GM13977 (cell line): ENCODE measurements around the gene CCT3.

Source experiments
- DNase-seq: peaks from one replicate; pipeline ENCODE4 v3.0.0; 2012; ENCODE audit warnings: low spot score
- in situ Hi-C: fragments of 300-500 bp; cut with MboI; formaldehyde crosslinking; loops from one replicate; pipeline ENCODE4 v1.12.0; 2022; ENCODE audit warnings: low sequenced_read_pairs, low pct_unique_long_range_greater_than_20kb, mixed read lengths, inconsistent platforms; ENCODE audit not compliant: unreplicated experiment
- TF ChIP-seq, protein P1 (sequence below): IDR thresholded peaks from 2 replicates; pipeline ENCODE4 v1.5.1; 2012; ENCODE audit warnings: mild to moderate bottlenecking, control low read depth; ENCODE audit not compliant: insufficient read depth; ENCODE audit errors: extremely low read depth, missing control alignments

The CCT3 gene

GRCh38 chr1:156368889-156369684 is 31.0 kb upstream of the CCT3 start, which contains the start of gene RHBG:
RHBG (plus strand) TSS chr1:156369211; CDS start chr1:156369250, 39 bp downstream.
- in situ Hi-C loops, result no loop called here
- no peak for DNase-seq
- TF ChIP-seq, protein P1, sequence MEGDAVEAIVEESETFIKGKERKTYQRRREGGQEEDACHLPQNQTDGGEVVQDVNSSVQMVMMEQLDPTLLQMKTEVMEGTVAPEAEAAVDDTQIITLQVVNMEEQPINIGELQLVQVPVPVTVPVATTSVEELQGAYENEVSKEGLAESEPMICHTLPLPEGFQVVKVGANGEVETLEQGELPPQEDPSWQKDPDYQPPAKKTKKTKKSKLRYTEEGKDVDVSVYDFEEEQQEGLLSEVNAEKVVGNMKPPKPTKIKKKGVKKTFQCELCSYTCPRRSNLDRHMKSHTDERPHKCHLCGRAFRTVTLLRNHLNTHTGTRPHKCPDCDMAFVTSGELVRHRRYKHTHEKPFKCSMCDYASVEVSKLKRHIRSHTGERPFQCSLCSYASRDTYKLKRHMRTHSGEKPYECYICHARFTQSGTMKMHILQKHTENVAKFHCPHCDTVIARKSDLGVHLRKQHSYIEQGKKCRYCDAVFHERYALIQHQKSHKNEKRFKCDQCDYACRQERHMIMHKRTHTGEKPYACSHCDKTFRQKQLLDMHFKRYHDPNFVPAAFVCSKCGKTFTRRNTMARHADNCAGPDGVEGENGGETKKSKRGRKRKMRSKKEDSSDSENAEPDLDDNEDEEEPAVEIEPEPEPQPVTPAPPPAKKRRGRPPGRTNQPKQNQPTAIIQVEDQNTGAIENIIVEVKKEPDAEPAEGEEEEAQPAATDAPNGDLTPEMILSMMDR, result no peak

- in situ Hi-C loops, result no loop called here
Observed at GRCh38 chr1:156368157-156368658, 30.1 kb upstream of the CCT3 start.

DNA sequence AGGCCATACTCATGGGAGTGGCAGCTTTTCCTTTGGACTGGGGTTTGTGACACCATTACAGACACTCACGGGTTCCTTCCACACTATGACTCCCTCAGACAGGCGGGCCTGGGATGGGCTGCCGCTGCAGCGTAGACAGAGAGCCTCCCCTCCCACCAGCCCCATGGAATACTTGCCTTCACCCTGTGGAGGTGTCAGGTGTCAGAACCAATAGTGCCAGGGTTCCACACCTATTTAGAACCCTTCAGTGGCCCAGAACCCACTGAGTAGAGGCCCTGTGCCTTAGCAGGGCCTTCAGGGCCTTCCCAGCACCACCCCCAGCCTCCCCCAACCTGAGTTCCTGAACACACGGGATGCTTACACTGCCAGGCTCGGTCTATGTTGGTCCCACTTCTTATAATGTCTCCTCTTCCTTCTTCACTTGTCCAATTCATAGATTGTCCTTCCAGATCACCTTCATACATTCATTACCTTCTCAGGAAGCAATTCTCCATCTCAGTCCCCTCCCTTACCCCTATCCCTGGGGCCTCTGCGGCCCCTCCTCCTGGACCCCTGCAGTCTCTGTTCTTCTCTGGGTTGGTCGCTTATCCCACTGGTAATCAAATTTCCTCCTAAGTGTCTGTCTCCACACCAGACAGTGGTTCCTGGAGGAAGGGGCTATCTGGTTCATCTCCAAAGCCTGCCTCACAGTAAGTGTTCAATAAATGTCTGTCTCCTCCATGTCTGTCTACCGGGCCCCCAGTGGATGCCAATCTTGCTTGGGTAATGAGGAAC is 29.5 kb upstream of the CCT3 start:
- in situ Hi-C loops, result no loop called here
- no peak for DNase-seq
- TF ChIP-seq, protein P1, result no peak

More at GRCh38 chr1:156368157-156368658, 30.1 kb upstream of the CCT3 start:
- TF ChIP-seq, protein P1, result no peak
- no peak for DNase-seq

DNA sequence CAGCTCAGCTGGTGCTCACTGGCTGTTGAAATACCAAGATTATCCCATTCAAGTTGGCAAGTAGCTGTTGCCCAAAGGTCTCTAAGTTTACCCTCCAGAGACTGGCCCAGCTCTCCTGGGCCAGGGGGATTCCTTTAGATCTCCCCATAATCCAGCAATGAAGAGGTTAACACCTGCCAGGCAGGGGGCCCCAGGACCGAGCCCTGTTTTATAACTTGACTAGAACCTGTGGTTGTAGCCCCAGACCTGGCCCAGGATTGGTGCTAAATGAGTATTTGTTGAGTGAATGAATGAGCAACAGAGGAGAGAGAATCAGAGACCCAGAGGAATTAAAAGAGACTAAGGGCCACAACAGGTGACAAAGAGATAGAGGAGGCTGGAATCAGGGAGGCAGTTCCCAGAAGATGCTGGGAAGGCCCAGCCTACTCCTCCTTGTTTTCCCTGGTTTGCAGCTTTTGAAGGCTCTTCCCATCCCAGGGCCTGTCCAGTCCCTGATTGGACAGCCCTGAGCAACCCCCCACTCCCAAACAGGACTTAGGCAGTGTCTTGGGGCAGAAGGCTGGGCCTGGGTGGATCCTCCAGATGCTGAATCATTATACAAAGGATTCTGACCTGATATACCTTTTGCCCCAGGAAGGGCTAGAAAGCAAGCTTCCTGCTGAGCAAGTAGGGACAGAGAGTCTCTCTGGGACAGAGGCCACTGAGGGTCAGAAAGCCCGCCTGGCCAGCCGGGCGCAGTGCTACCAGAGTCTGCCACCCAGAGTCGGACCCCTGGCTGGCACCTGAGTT is 28.5 kb upstream of the CCT3 start:
- DNase-seq, result no peak
- in situ Hi-C loops, result no loop called here

DNA sequence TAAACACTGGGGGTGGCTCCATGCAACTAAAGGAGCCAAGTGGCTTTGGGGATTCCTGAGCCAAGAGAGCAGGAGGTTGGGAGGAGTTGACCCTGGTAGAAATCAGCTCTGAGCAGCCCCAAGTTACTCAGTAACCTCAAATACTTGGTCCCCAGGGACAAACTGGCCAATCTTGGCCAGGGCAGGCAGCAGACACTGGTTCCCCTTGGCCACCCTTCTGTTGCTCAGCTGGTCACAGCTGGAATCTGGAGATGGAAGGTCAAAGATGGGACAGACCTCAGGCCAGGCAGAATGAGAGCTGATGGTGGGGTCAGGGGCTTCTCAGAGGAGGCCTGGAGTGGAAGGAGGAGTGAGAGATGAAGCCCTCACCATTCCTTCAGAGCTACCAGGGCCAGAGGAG is 27.7 kb upstream of the CCT3 start:
- TF ChIP-seq, protein P1, result no peak
- no peak for DNase-seq
- in situ Hi-C loops, result no loop called here

More for the DNA sequence above, 28.5 kb upstream of the CCT3 start:
- TF ChIP-seq, protein P1, result no peak

DNA sequence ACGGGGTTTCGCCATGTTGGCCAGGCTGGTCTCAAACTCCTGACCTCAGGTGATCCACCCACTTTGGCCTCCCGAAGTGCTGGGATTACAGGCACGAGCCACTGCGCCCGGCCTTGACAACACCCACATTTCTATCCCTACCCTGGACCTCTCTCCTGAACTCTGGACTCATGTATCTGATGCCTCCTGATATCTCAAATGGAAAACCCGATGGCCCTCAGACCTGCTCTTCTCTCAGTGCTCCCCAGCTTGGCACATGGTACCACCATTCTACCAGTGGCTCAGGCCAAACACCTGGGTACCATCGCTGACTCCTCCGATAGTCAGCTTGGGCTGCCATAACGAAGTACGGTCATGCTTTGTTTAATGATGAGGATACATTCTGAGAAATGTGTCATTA is 22.4 kb upstream of the CCT3 start:
- TF ChIP-seq, protein P1, result no peak
- in situ Hi-C loops, result no loop called here
- no peak for DNase-seq
